Measurements from ENCODE around the gene PER2. TPM values are rescaled to one million over a fixed set of nuclear protein-coding genes. Genes with fewer than 3 reads are reported as not detected.

Gene PER2
- total RNA-seq, 1 experiment from 2014 or later = 6.6 TPM

GRCh38 chr2:238302751-238303150 is 14.3 kb upstream of the PER2 start:
- DNase-seq (ENCODE audit: low spot score) = peak; percentile 8
- H3K27ac Mint-ChIP-seq = no peak overlapping the region
- H3K4me3 Mint-ChIP-seq = no peak overlapping the region
- no peaks in the 10 kb centered on the region for H3K27me3 Mint-ChIP-seq (ENCODE audit: low read depth)
- no peak for TF ChIP-seq PRDM15 (CRISPR knock-in tag; IDR thresholded peaks at IDR 0.05)
- no peak for TF ChIP-seq USF2 (CRISPR knock-in tag; IDR thresholded peaks at IDR 0.05)
- no peak for TF ChIP-seq ZNF317 (CRISPR knock-in tag; IDR thresholded peaks at IDR 0.05; ENCODE audit: borderline replicate concordance, low read depth)
- TF ChIP-seq NFYB (CRISPR knock-in tag; conservative IDR thresholded peaks at IDR 0.05; ENCODE audit: low read depth) = no peak
- no peak for TF ChIP-seq ZNF281 (CRISPR knock-in tag; IDR thresholded peaks at IDR 0.05)
- no peak for TF ChIP-seq GRHL2 (CRISPR knock-in tag; IDR thresholded peaks at IDR 0.05; ENCODE audit: insufficient replicate concordance, severe bottlenecking)
- ATAC-seq = no peak
- POLR2A ChIA-PET = no interaction called here
- CTCF ChIA-PET = interaction anchor here (0.6 to 1.3 kb wide), 5 partner anchors 12 to 65 kb away, joined by 3 to 8 read pairs (median 3); no protein-coding TSS in a partner anchor
- H3K4me1 Mint-ChIP-seq = no peaks in the 10 kb centered on the region; the same call in 1 of the 2 replicates
- no peaks in the 10 kb centered on the region for H3K9me3 Mint-ChIP-seq
- no peaks in the 10 kb centered on the region for H3K36me3 Mint-ChIP-seq

- CTCF ChIA-PET = interaction anchor here (1.2 kb wide), 1 partner anchor 39 kb away, joined by 8 read pairs; no protein-coding TSS in a partner anchor
Observed at GRCh38 chr2:238302087-238302486, 13.7 kb upstream of the PER2 start.

More at GRCh38 chr2:238302087-238302486, 13.7 kb upstream of the PER2 start:
- Mint-ChIP-seq H3K4me1 (no peaks in the 10 kb centered on the region; the same call in 1 of the 2 replicates), H3K4me3 (no peak overlapping the region), H3K27me3 (ENCODE audit: low read depth) (no peaks in the 10 kb centered on the region), H3K9me3 (no peaks in the 10 kb centered on the region), H3K36me3 (no peaks in the 10 kb centered on the region), H3K27ac (no peak overlapping the region)
- POLR2A ChIA-PET = no interaction called here
- ATAC-seq (no peak), DNase-seq (ENCODE audit: low spot score) (no peak)
- TF ChIP-seq ZNF423 (CRISPR knock-in tag; IDR thresholded peaks at IDR 0.05) = no peak
- no peak for TF ChIP-seq NR3C1 (CRISPR knock-in tag; conservative IDR thresholded peaks at IDR 0.05; ENCODE audit: low read depth)
- TF ChIP-seq JAZF1 (CRISPR knock-in tag; IDR thresholded peaks at IDR 0.05) = no peak
- no peak for TF ChIP-seq ZNF281 (CRISPR knock-in tag; IDR thresholded peaks at IDR 0.05)
- no peak for TF ChIP-seq TEAD1 (CRISPR knock-in tag; IDR thresholded peaks at IDR 0.05)
- no peak for TF ChIP-seq PRRX2 (CRISPR knock-in tag; IDR thresholded peaks at IDR 0.05)
- TF ChIP-seq STAT6 (CRISPR knock-in tag; conservative IDR thresholded peaks at IDR 0.05; ENCODE audit: low read depth) = no peak
- no peak for TF ChIP-seq NFE2L1 (CRISPR knock-in tag; IDR thresholded peaks at IDR 0.05)
- TF ChIP-seq E2F4 (CRISPR knock-in tag; IDR thresholded peaks at IDR 0.05; ENCODE audit: borderline replicate concordance, low read depth) = no peak
- no peak for TF ChIP-seq ZSCAN18 (CRISPR knock-in tag; IDR thresholded peaks at IDR 0.05)
